ENCODE measurements around the gene LPP.

DNA sequence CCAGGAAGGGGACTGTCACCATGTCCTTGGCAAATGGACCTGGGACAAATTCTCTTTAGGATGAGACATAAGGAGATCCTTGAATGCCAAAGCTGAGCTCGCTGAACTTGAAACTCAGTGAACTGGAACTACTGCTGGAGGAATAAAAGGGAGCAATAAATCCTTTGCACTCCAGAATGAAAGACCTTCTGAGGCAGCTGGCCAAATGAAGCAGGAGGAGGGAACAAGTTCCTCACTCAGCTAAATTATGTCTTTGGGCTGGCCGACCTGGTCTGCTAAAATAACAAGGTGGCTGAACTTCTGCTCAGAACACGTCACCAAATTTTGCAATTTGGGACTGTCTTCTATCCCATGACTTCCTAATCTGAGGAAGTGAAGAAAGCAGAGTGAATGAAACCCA lies 314.7 kb downstream of the LPP start:
- TF ChIP-seq CTCF (IDR thresholded peaks at IDR 0.05) = no peak
- TF ChIP-seq POLR2A (IDR thresholded peaks at IDR 0.05) = no peak
